ENCODE measurements around the gene CSRP3.

GRCh38 chr11:19244621-19245020 lies 42.8 kb upstream of the CSRP3 start:
- TF ChIP-seq CTCF (IDR thresholded peaks at IDR 0.05; ENCODE audit: insufficient read depth, low read length, poor library complexity, severe bottlenecking), result no peak
- TF ChIP-seq EZH2phosphoT487 (conservative IDR thresholded peaks at IDR 0.05; ENCODE audit: low read length), result no peak

All from SU-DHL-6 (cell line).